Activated CD4-positive, alpha-beta memory T cell treated with anti-CD3 and anti-CD28 coated beads, Interleukin-2, amount 10 ng/mL, durations not matched to agents 7 days and 5 days (primary cell): ENCODE data around the gene KCNJ9. TPM values are rescaled to one million over a fixed set of nuclear protein-coding genes. Genes with fewer than 3 reads are reported as not detected.
A peak's percentile ranks its signal among the peaks of the same experiment; 100 is the strongest.

ENCODE experiments used
- CTCF ChIA-PET: fragments of 350-600 bp; sonication (Branson Sonifier 250); formaldehyde crosslinking; loops from one replicate; lab custom pipeline; 2021; ENCODE audit warnings: antibody characterized with exemption, inconsistent platforms; lab: Charles Lee
- POLR2A ChIA-PET: fragments of 350-600 bp; sonication (Branson Sonifier 250); formaldehyde crosslinking; loops from one replicate; lab custom pipeline; 2021; ENCODE audit warnings: antibody characterized with exemption; lab: Charles Lee
- DNase-seq: peaks from one replicate; pipeline ENCODE4 v3.0.0-alpha.2; 2020
- H3K27ac Mint-ChIP-seq: one replicate; pipeline ENCODE4 v1.8.0; 2021; ENCODE audit warnings: mild to moderate bottlenecking, mixed read lengths
- H3K27me3 Mint-ChIP-seq: one replicate; pipeline ENCODE4 v1.8.0; 2021; ENCODE audit warnings: mixed read lengths
- H3K36me3 Mint-ChIP-seq: one replicate; pipeline ENCODE4 v1.8.0; 2021; ENCODE audit warnings: low read depth, mixed read lengths
- H3K4me1 Mint-ChIP-seq: one replicate; pipeline ENCODE4 v1.8.0; 2021; ENCODE audit warnings: mixed read lengths
- H3K4me3 Mint-ChIP-seq: one replicate; pipeline ENCODE4 v1.8.0; 2021; ENCODE audit warnings: mild to moderate bottlenecking, mixed read lengths
- H3K9me3 Mint-ChIP-seq: one replicate; pipeline ENCODE4 v1.8.0; 2021; ENCODE audit warnings: mixed read lengths
- total RNA-seq, 2 experiments: library from RNA; stranded (reverse); gene quantifications; one replicate each; pipeline ENCODE4 v1.2.3, GENCODE V29; 2021

KCNJ9 gene
- total RNA-seq, 2 experiments from 2014 or later: not detected

- peaks cover 51% of the 10 kb centered on the region for H3K27me3 Mint-ChIP-seq
- H3K4me3 Mint-ChIP-seq: no peak overlapping the region
- ChIA-PET CTCF (interaction anchor here (0.6 to 9.7 kb wide), 4 partner anchors 9 to 156 kb away, joined by 3 to 112 read pairs (median 44); partner anchors contain the start of gene IGSF8), POLR2A (no interaction called here)
- H3K27ac Mint-ChIP-seq: no peak overlapping the region
- peaks cover 9% of the 10 kb centered on the region for H3K4me1 Mint-ChIP-seq
- no peaks in the 10 kb centered on the region for H3K9me3 Mint-ChIP-seq
- DNase-seq: no peak
- H3K36me3 Mint-ChIP-seq: peaks cover 3% of the 10 kb centered on the region
These were observed 1.6 kb downstream of the KCNJ9 start for GRCh38 chr1:160082926-160083325.

GRCh38 chr1:160083968-160084770, 2.8 kb downstream of the KCNJ9 start:
- Mint-ChIP-seq H3K27me3 (peaks cover 43% of the 10 kb centered on the region), H3K36me3 (peaks cover 3% of the 10 kb centered on the region), H3K4me1 (peaks cover 9% of the 10 kb centered on the region), H3K4me3 (peak overlapping the region; percentile 45), H3K9me3 (no peaks in the 10 kb centered on the region), H3K27ac (no peak overlapping the region)
- ChIA-PET CTCF (interaction anchor here (0.6 to 8.1 kb wide), 14 partner anchors 10 to 1291 kb away, joined by 3 to 84 read pairs (median 5); partner anchors contain the start of genes IGSF8, KCNJ10 and PIGM), POLR2A (interaction anchor here (1.4 to 3.0 kb wide), 2 partner anchors 12 to 14 kb away, joined by 6 to 8 read pairs; partner anchors contain the start of gene IGSF8)
- DNase-seq: peak; percentile 74

GRCh38 chr1:160084771-160085321, 3.5 kb downstream of the KCNJ9 start:
- H3K27ac Mint-ChIP-seq: no peak overlapping the region
- H3K36me3 Mint-ChIP-seq: peaks cover 3% of the 10 kb centered on the region
- H3K4me3 Mint-ChIP-seq: no peak overlapping the region
- H3K4me1 Mint-ChIP-seq: peaks cover 9% of the 10 kb centered on the region
- H3K27me3 Mint-ChIP-seq: peaks cover 37% of the 10 kb centered on the region
- POLR2A ChIA-PET: interaction anchor here (1.4 to 3.0 kb wide), 2 partner anchors 11 to 13 kb away, joined by 6 to 8 read pairs; partner anchors contain the start of gene IGSF8
- CTCF ChIA-PET: interaction anchor here (0.6 to 8.1 kb wide), 24 partner anchors 10 to 1290 kb away, joined by 3 to 84 read pairs (median 5); partner anchors contain the start of genes IGSF8, KCNJ10 and PIGM
- H3K9me3 Mint-ChIP-seq: no peaks in the 10 kb centered on the region
- no peak for DNase-seq

GRCh38 chr1:160085686-160086455, 4.5 kb downstream of the KCNJ9 start:
- CTCF ChIA-PET: interaction anchor here (0.6 to 8.1 kb wide), 36 partner anchors 11 to 293 kb away, joined by 3 to 84 read pairs (median 4); partner anchors contain the start of genes DCAF8, IGSF8, KCNJ10 and PIGM

GRCh38 chr1:160086456-160086892, 5.1 kb downstream of the KCNJ9 start:
- Mint-ChIP-seq H3K9me3 (no peaks in the 10 kb centered on the region), H3K36me3 (peaks cover 3% of the 10 kb centered on the region), H3K4me3 (no peak overlapping the region), H3K27ac (no peak overlapping the region), H3K4me1 (peaks cover 9% of the 10 kb centered on the region), H3K27me3 (peaks cover 22% of the 10 kb centered on the region)
- POLR2A ChIA-PET: interaction anchor here (1.1 to 3.0 kb wide), 4 partner anchors 8 to 12 kb away, joined by 3 to 14 read pairs (median 7); partner anchors contain the start of gene IGSF8
- no peak for DNase-seq
- CTCF ChIA-PET: interaction anchor here (0.8 to 8.1 kb wide), 18 partner anchors 10 to 290 kb away, joined by 3 to 84 read pairs (median 7); partner anchors contain the start of genes IGSF8 and KCNJ10

More at GRCh38 chr1:160085686-160086455, 4.5 kb downstream of the KCNJ9 start:
- no peaks in the 10 kb centered on the region for H3K9me3 Mint-ChIP-seq
- no peak overlapping the region for H3K4me3 Mint-ChIP-seq
- DNase-seq: peak; percentile 77
- H3K27ac Mint-ChIP-seq: no peak overlapping the region
- peaks cover 3% of the 10 kb centered on the region for H3K36me3 Mint-ChIP-seq
- peaks cover 9% of the 10 kb centered on the region for H3K4me1 Mint-ChIP-seq
- H3K27me3 Mint-ChIP-seq: peaks cover 27% of the 10 kb centered on the region
- POLR2A ChIA-PET: interaction anchor here (1.1 to 3.0 kb wide), 4 partner anchors 9 to 12 kb away, joined by 3 to 14 read pairs (median 7); partner anchors contain the start of gene IGSF8

- DNase-seq: no peak
- H3K4me1 Mint-ChIP-seq: peaks cover 9% of the 10 kb centered on the region
- no peak overlapping the region for H3K27ac Mint-ChIP-seq
- H3K4me3 Mint-ChIP-seq: no peak overlapping the region
- peaks cover 16% of the 10 kb centered on the region for H3K27me3 Mint-ChIP-seq
- ChIA-PET CTCF (interaction anchor here (0.8 to 8.1 kb wide), 12 partner anchors 9 to 290 kb away, joined by 3 to 84 read pairs (median 8); partner anchors contain the start of genes IGSF8 and KCNJ10), POLR2A (interaction anchor here (0.8 to 3.0 kb wide), 5 partner anchors 9 to 11 kb away, joined by 3 to 14 read pairs (median 6); partner anchors contain the start of gene IGSF8)
- H3K9me3 Mint-ChIP-seq: no peaks in the 10 kb centered on the region
- peaks cover 3% of the 10 kb centered on the region for H3K36me3 Mint-ChIP-seq
These were observed 5.9 kb downstream of the KCNJ9 start for GRCh38 chr1:160087118-160087662.

- ChIA-PET CTCF (interaction anchor here (1.0 kb wide), 1 partner anchor 152 kb away, joined by 6 read pairs; no protein-coding TSS in a partner anchor), POLR2A (no interaction called here)
- Mint-ChIP-seq H3K36me3 (peaks cover 3% of the 10 kb centered on the region), H3K4me1 (peaks cover 6% of the 10 kb centered on the region), H3K27me3 (no peaks in the 10 kb centered on the region), H3K4me3 (no peak overlapping the region), H3K27ac (no peak overlapping the region), H3K9me3 (no peaks in the 10 kb centered on the region)
- DNase-seq: no peak
These were observed 8.5 kb downstream of the KCNJ9 start for GRCh38 chr1:160089883-160090282.

- peaks cover 3% of the 10 kb centered on the region for H3K36me3 Mint-ChIP-seq
- DNase-seq: no peak
- peaks cover 4% of the 10 kb centered on the region for H3K4me1 Mint-ChIP-seq
- no peaks in the 10 kb centered on the region for H3K9me3 Mint-ChIP-seq
- ChIA-PET CTCF (interaction anchor here (1.0 kb wide), 1 partner anchor 151 kb away, joined by 6 read pairs; no protein-coding TSS in a partner anchor), POLR2A (no interaction called here)
- H3K27me3 Mint-ChIP-seq: no peaks in the 10 kb centered on the region
- H3K4me3 Mint-ChIP-seq: no peak overlapping the region
- no peak overlapping the region for H3K27ac Mint-ChIP-seq
These were observed 9.4 kb downstream of the KCNJ9 start for GRCh38 chr1:160090760-160091159.

- Mint-ChIP-seq H3K9me3 (no peaks in the 10 kb centered on the region), H3K4me1 (peaks cover 13% of the 10 kb centered on the region), H3K27ac (no peak overlapping the region)
These were observed 10.4 kb downstream of the KCNJ9 start for GRCh38 chr1:160091666-160092223.

GRCh38 chr1:160092366-160093068, 11.2 kb downstream of the KCNJ9 start:
- ChIA-PET CTCF (interaction anchor here (2.7 kb wide), 1 partner anchor 14 kb away, joined by 7 read pairs; no protein-coding TSS in a partner anchor), POLR2A (no interaction called here)
- H3K27ac Mint-ChIP-seq: no peak overlapping the region
- H3K4me1 Mint-ChIP-seq: peaks cover 20% of the 10 kb centered on the region
- no peaks in the 10 kb centered on the region for H3K27me3 Mint-ChIP-seq
- no peaks in the 10 kb centered on the region for H3K36me3 Mint-ChIP-seq
- H3K4me3 Mint-ChIP-seq: no peak overlapping the region
- H3K9me3 Mint-ChIP-seq: no peaks in the 10 kb centered on the region
- no peak for DNase-seq

More at GRCh38 chr1:160091666-160092223, 10.4 kb downstream of the KCNJ9 start:
- Mint-ChIP-seq H3K4me3 (no peak overlapping the region), H3K36me3 (peaks cover 3% of the 10 kb centered on the region), H3K27me3 (no peaks in the 10 kb centered on the region)
- ChIA-PET POLR2A (no interaction called here), CTCF (interaction anchor here (2.7 kb wide), 1 partner anchor 13 kb away, joined by 7 read pairs; no protein-coding TSS in a partner anchor)
- DNase-seq: no peak

GRCh38 chr1:160093069-160093395, 11.7 kb downstream of the KCNJ9 start:
- H3K27ac Mint-ChIP-seq: no peak overlapping the region

More at GRCh38 chr1:160093069-160093395, 11.7 kb downstream of the KCNJ9 start:
- ChIA-PET CTCF (interaction anchor here (2.7 kb wide), 1 partner anchor 15 kb away, joined by 7 read pairs; no protein-coding TSS in a partner anchor), POLR2A (no interaction called here)
- Mint-ChIP-seq H3K4me1 (peaks cover 26% of the 10 kb centered on the region), H3K9me3 (no peaks in the 10 kb centered on the region), H3K4me3 (no peak overlapping the region), H3K36me3 (no peaks in the 10 kb centered on the region), H3K27me3 (no peaks in the 10 kb centered on the region)
- no peak for DNase-seq
